Smooth muscle cell (in vitro differentiated cells): ENCODE results near the gene NRN1L. TPM values are rescaled to one million over a fixed set of nuclear protein-coding genes. Genes with fewer than 3 reads are reported as not detected.
"Not testable (repeated sequence)": the region's sequence is repeated elsewhere in the genome, so short reads cannot be mapped to it uniquely, and the experiment has no call there.

ENCODE experiments used
- DNase-seq: peaks from one replicate; lab custom pipeline; 2025; ENCODE audit not compliant: unreplicated experiment; lab: John Stamatoyannopoulos, UW
- H2AFZ ChIP-seq: fragments of 200-600 bp; sonication (generic); 2 replicates; pipeline ENCODE4 v1.6.0; 2016; ENCODE audit warnings: antibody characterized with exemption, low read depth, mild to moderate bottlenecking
- H3F3A ChIP-seq: fragments of 200-600 bp; sonication (generic); 2 replicates; pipeline ENCODE4 v1.6.0; 2017; ENCODE audit warnings: antibody characterized with exemption, low read depth
- H3K27ac ChIP-seq: fragments of 200-600 bp; sonication (generic); 2 replicates; pipeline ENCODE4 v1.5.1; 2016; ENCODE audit warnings: low read depth, mild to moderate bottlenecking
- H3K27me3 ChIP-seq: fragments of 200-600 bp; sonication (generic); 2 replicates; pipeline ENCODE4 v1.6.1; 2016; ENCODE audit warnings: low read depth, mild to moderate bottlenecking
- H3K36me3 ChIP-seq: fragments of 200-600 bp; sonication (generic); 2 replicates; pipeline ENCODE4 v1.5.1; 2016; ENCODE audit warnings: low read depth
- H3K4me1 ChIP-seq: fragments of 200-600 bp; sonication (generic); 2 replicates; pipeline ENCODE4 v1.5.1; 2016; ENCODE audit warnings: low read depth
- H3K4me2 ChIP-seq: fragments of 200-600 bp; sonication (generic); 2 replicates; pipeline ENCODE4 v1.6.0; 2016; ENCODE audit warnings: mild to moderate bottlenecking
- H3K4me3 ChIP-seq: fragments of 200-600 bp; sonication (generic); 2 replicates; pipeline ENCODE4 v1.5.1; 2016; ENCODE audit warnings: mild to moderate bottlenecking
- H3K79me2 ChIP-seq: fragments of 200-600 bp; sonication (generic); 2 replicates; pipeline ENCODE4 v1.6.0; 2016; ENCODE audit warnings: low read depth, mild to moderate bottlenecking
- H3K9ac ChIP-seq: fragments of 200-600 bp; sonication (generic); 2 replicates; pipeline ENCODE4 v1.6.0; 2016; ENCODE audit warnings: low read depth
- H3K9me3 ChIP-seq: fragments of 200-600 bp; sonication (generic); replicated peaks from 2 replicates; pipeline ENCODE4 v1.5.1; 2016; ENCODE audit warnings: low read depth
- H4K20me1 ChIP-seq: fragments of 200-600 bp; sonication (generic); 2 replicates; pipeline ENCODE4 v1.6.0; 2016; ENCODE audit warnings: low read depth
- WGBS: methylation state at CpG from one replicate; pipeline ENCODE4 v1.1.7; 2016; ENCODE audit warnings: low lambda C conversion rate; 5-methylcytosine and 5-hydroxymethylcytosine counted together
- polyA plus RNA-seq: library from polyadenylated mRNA; unstranded; fragments of >200 nt; fragmentation: Nextera tagmentation; extraction: Ambion mirVana; gene quantifications from 2 replicates; pipeline ENCODE4 v1.2.1, GENCODE V29; 2016
- total RNA-seq: library from RNA; depleted of rRNA; stranded (reverse); fragments of >200 nt; gene quantifications from 2 replicates; pipeline ENCODE4 v1.2.3, GENCODE V29; 2014
- TF ChIP-seq, protein P1 (sequence below): fragments of 200-600 bp; sonication (generic); IDR thresholded peaks from 2 replicates; pipeline ENCODE4 v1.5.1; 2017; ENCODE audit warnings: borderline replicate concordance, mild to moderate bottlenecking, antibody characterized with exemption; ENCODE audit not compliant: insufficient read depth, poor library complexity, severe bottlenecking

The NRN1L gene
- not detected in 2 replicates for total RNA-seq
- 0.46 and 0.57 TPM in 2 replicates for polyA plus RNA-seq

DNA sequence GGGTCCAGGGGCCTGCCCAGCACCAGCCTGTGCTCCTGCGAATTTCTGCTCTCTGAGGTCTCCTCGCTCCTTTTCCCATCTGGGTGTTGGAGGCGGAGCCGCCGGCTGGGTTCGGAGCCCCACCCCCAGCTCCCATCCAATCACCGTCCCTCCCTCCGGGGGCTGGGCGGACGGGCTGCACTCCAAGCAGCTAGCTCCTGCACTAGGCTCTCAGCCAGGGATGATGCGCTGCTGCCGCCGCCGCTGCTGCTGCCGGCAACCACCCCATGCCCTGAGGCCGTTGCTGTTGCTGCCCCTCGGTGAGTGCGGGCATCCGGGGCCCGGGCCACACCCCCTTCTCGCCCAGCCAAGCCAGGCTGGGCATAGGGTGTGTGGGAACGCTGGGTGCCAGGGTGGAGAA lies at the start of gene NRN1L:
Gene NRN1L, plus strand, starts transcription at position 202 of the 400 bp plus-strand sequence. Its CDS starts 19 bp downstream, at position 221.
- H4K20me1 ChIP-seq, result peaks cover 16% of the 10 kb centered on the region
- no peaks in the 10 kb centered on the region for H3K27me3 ChIP-seq
- H3K4me2 ChIP-seq, result no peak within 1 kb of the TSS
- no peaks in the 10 kb centered on the region for H3K9me3 ChIP-seq
- no peak within 1 kb of the TSS for H2AFZ ChIP-seq
- H3K27ac ChIP-seq, result no peak within 1 kb of the TSS
- no peak within 1 kb of the TSS for H3K9ac ChIP-seq
- H3K4me1 ChIP-seq, result peaks cover 5% of the 10 kb centered on the region
- H3K4me3 ChIP-seq, result no peak within 1 kb of the TSS
- H3F3A ChIP-seq, result no peaks in the 10 kb centered on the region
- 30% methylated on average over 21 of the region's 22 CpGs for WGBS
- peak; percentile 43 for DNase-seq
- no peaks in the 10 kb centered on the region for H3K79me2 ChIP-seq
- no peaks in the 10 kb centered on the region for H3K36me3 ChIP-seq
- TF ChIP-seq, protein P1, sequence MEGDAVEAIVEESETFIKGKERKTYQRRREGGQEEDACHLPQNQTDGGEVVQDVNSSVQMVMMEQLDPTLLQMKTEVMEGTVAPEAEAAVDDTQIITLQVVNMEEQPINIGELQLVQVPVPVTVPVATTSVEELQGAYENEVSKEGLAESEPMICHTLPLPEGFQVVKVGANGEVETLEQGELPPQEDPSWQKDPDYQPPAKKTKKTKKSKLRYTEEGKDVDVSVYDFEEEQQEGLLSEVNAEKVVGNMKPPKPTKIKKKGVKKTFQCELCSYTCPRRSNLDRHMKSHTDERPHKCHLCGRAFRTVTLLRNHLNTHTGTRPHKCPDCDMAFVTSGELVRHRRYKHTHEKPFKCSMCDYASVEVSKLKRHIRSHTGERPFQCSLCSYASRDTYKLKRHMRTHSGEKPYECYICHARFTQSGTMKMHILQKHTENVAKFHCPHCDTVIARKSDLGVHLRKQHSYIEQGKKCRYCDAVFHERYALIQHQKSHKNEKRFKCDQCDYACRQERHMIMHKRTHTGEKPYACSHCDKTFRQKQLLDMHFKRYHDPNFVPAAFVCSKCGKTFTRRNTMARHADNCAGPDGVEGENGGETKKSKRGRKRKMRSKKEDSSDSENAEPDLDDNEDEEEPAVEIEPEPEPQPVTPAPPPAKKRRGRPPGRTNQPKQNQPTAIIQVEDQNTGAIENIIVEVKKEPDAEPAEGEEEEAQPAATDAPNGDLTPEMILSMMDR, result no peak

- H3K4me3 ChIP-seq, DNase-seq, H3K27ac ChIP-seq, H3F3A ChIP-seq, H2AFZ ChIP-seq, H3K9ac ChIP-seq, H4K20me1 ChIP-seq, H3K79me2 ChIP-seq, H3K4me1 ChIP-seq, H3K27me3 ChIP-seq, H3K4me2 ChIP-seq, H3K9me3 ChIP-seq, H3K36me3 ChIP-seq: not testable (repeated sequence)
- 80% methylated on average over 10 of the region's 10 CpGs for WGBS
Measured at GRCh38 chr16:67837190-67837589, 47.5 kb upstream of the NRN1L start.

DNA sequence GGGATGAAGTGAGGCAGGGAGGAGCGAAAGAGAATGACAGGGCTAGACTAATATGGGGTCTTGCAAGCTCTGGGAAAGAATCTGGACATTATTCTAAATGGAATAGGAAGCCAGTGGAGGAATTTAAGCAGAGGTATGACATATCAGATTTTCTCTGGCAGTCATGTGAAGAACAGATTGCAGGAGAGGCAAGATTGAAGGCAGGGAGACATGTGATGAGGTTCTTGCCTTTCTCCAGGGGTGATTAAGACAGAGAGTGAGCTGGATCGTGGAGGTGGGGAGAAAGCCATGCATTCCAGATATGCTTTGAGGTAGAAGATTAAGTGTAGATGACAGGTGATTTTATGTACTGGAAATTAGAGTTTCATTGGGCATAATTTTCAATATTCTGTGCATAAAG lies 46.9 kb upstream of the NRN1L start:
- Histone ChIP-seq H3K4me2 (no peak overlapping the region), H3K27me3 (no peaks in the 10 kb centered on the region), H3K27ac (no peak overlapping the region), H3F3A (peaks cover 6% of the 10 kb centered on the region), H4K20me1 (peaks cover 1% of the 10 kb centered on the region), H3K9ac (no peak overlapping the region), H3K79me2 (no peaks in the 10 kb centered on the region), H2AFZ (no peak overlapping the region), H3K4me3 (no peak overlapping the region), H3K4me1 (peaks cover 4% of the 10 kb centered on the region), H3K9me3 (no peaks in the 10 kb centered on the region), H3K36me3 (no peaks in the 10 kb centered on the region)
- TF ChIP-seq, protein P1, result no peak
- WGBS, result 96% methylated on average over 2 of the region's 2 CpGs
- DNase-seq, result no peak

DNA sequence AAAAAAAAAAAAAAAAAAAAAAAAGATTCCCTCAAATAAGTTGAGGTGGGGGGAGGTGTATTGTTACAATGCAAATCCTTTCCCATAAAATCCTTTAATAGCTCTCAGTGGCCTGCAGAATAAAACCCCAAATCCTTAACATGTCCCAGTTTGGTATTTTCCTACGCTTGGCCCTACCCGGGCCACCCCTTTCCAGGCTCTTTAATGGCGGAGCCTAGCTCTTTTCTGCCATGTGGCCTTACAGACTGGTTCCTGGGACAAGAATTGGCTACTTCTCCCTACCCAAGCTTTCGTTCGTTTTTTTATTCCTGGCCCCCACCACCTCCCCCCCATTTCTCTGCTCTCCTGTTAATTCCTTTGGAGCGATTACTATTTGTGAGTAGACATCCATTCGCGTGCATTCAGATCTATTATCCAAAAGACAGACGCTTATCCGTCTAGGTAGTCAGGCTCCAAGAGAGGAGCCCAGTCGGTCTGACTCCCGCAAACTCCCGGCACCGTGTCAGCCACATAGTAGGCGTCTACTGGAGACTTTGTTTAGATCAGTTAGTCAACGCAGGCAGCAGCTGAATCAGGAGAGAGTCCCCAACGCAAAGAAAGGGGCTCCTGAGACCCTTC lies 43.4 kb upstream of the NRN1L start:
- peak overlapping the region; percentile 95 for H2AFZ ChIP-seq
- peaks cover 35% of the 10 kb centered on the region for H3K4me1 ChIP-seq
- peak overlapping the region; percentile 85 for H3K4me3 ChIP-seq
- peaks cover 30% of the 10 kb centered on the region for H3K79me2 ChIP-seq
- H3F3A ChIP-seq, result peaks cover 28% of the 10 kb centered on the region
- peaks cover 17% of the 10 kb centered on the region for H4K20me1 ChIP-seq
- no peak for DNase-seq
- H3K4me2 ChIP-seq, result peak overlapping the region; percentile 94
- TF ChIP-seq, protein P1, result no peak
- peak overlapping the region; percentile 98 for H3K27ac ChIP-seq
- H3K36me3 ChIP-seq, result no peaks in the 10 kb centered on the region
- H3K9me3 ChIP-seq, result no peaks in the 10 kb centered on the region
- peak overlapping the region; percentile 2 for H3K9ac ChIP-seq
- 55% methylated on average over 17 of the region's 17 CpGs for WGBS
- no peaks in the 10 kb centered on the region for H3K27me3 ChIP-seq
